ENCODE data around the gene FFAR3. TPM values are rescaled to one million over a fixed set of nuclear protein-coding genes. Genes with fewer than 3 reads are reported as not detected.

Gene FFAR3
- total RNA-seq, 1 experiment from 2014 or later: 0.15 TPM

- DNase-seq (ENCODE audit: low spot score): no peak
- Histone ChIP-seq H3K27me3 (replicated peaks; ENCODE audit: insufficient read depth, low read depth, low read length, poor library complexity) (peaks cover 5% of the 10 kb centered on the region), H3K4me3 (ENCODE audit: low read depth, low read length, poor library complexity, severe bottlenecking) (no peak within 1 kb of the TSS), H3K27ac (ENCODE audit: low read depth, low read length, poor library complexity, severe bottlenecking) (no peak within 1 kb of the TSS), H3K36me3 (ENCODE audit: insufficient read depth, low read length, poor library complexity, severe bottlenecking) (no peaks in the 10 kb centered on the region), H3K9me3 (ENCODE audit: low read depth, low read length, poor library complexity, severe bottlenecking) (no peaks in the 10 kb centered on the region), H3K4me1 (ENCODE audit: insufficient read depth, low read length, poor library complexity, severe bottlenecking) (no peaks in the 10 kb centered on the region)
- no peak for TF ChIP-seq CTCF (conservative IDR thresholded peaks at IDR 0.05; ENCODE audit: low read depth, low read length)
- TF ChIP-seq EZH2 (IDR thresholded peaks at IDR 0.05; ENCODE audit: borderline replicate concordance, low read depth, low read length, poor library complexity, severe bottlenecking): no peak
- POLR2A ChIA-PET (ENCODE audit: low non-redundant PET): no interaction called here
- CTCF ChIA-PET: no interaction called here
- no TSS peak for BruUV-seq (replicated peaks)
- intact Hi-C loops (cut with micrococcal nuclease; ENCODE audit: unreplicated experiment): no loop called here
Observed at GRCh38 chr19:35347171-35347929, 10.9 kb upstream of the FFAR3 start, which contains the start of gene FFAR1. Gene FFAR1 (plus strand): TSS chr19:35347902. CDS start chr19:35351552, 3,650 bp downstream.

GRCh38 chr19:35347930-35348298 lies 10.3 kb upstream of the FFAR3 start:
- CTCF ChIA-PET: no interaction called here
- TF ChIP-seq CTCF (conservative IDR thresholded peaks at IDR 0.05; ENCODE audit: low read depth, low read length): no peak
- intact Hi-C loops (cut with micrococcal nuclease; ENCODE audit: unreplicated experiment): no loop called here
- Histone ChIP-seq H3K4me1 (ENCODE audit: insufficient read depth, low read length, poor library complexity, severe bottlenecking) (no peaks in the 10 kb centered on the region), H3K4me3 (ENCODE audit: low read depth, low read length, poor library complexity, severe bottlenecking) (no peak overlapping the region), H3K27me3 (replicated peaks; ENCODE audit: insufficient read depth, low read depth, low read length, poor library complexity) (peaks cover 5% of the 10 kb centered on the region), H3K36me3 (ENCODE audit: insufficient read depth, low read length, poor library complexity, severe bottlenecking) (no peaks in the 10 kb centered on the region), H3K9me3 (ENCODE audit: low read depth, low read length, poor library complexity, severe bottlenecking) (no peaks in the 10 kb centered on the region), H3K27ac (ENCODE audit: low read depth, low read length, poor library complexity, severe bottlenecking) (no peak overlapping the region)
- BruUV-seq (replicated peaks): no TSS peak
- POLR2A ChIA-PET (ENCODE audit: low non-redundant PET): no interaction called here
- no peak for DNase-seq (ENCODE audit: low spot score)

GRCh38 chr19:35348911-35349611 lies 9.2 kb upstream of the FFAR3 start:
- intact Hi-C loops (cut with micrococcal nuclease; ENCODE audit: unreplicated experiment): no loop called here
- BruUV-seq (replicated peaks): no TSS peak
- TF ChIP-seq CTCF (conservative IDR thresholded peaks at IDR 0.05; ENCODE audit: low read depth, low read length) (no peak), EZH2 (IDR thresholded peaks at IDR 0.05; ENCODE audit: borderline replicate concordance, low read depth, low read length, poor library complexity, severe bottlenecking) (no peak)
- no peaks in the 10 kb centered on the region for H3K36me3 ChIP-seq (ENCODE audit: insufficient read depth, low read length, poor library complexity, severe bottlenecking)
- ChIA-PET CTCF (no interaction called here), POLR2A (ENCODE audit: low non-redundant PET) (no interaction called here)
- no peak for DNase-seq (ENCODE audit: low spot score)
- H3K27me3 ChIP-seq (replicated peaks; ENCODE audit: insufficient read depth, low read depth, low read length, poor library complexity): peaks cover 5% of the 10 kb centered on the region
- H3K4me3 ChIP-seq (ENCODE audit: low read depth, low read length, poor library complexity, severe bottlenecking): no peak overlapping the region
- H3K9me3 ChIP-seq (ENCODE audit: low read depth, low read length, poor library complexity, severe bottlenecking): no peaks in the 10 kb centered on the region
- peaks cover 6% of the 10 kb centered on the region for H3K4me1 ChIP-seq (ENCODE audit: insufficient read depth, low read length, poor library complexity, severe bottlenecking)
- no peak overlapping the region for H3K27ac ChIP-seq (ENCODE audit: low read depth, low read length, poor library complexity, severe bottlenecking)
